Endothelial cell of umbilical vein (primary cell): ENCODE results near the gene MYO7B. TPM values are rescaled to one million over a fixed set of nuclear protein-coding genes. Genes with fewer than 3 reads are reported as not detected.

Source experiments
- BruUV-seq: library from RNA; stranded (reverse); fragments of 400-500 nt; replicated peaks from 2 replicates; lab custom pipeline; 2021; lab: Mats Ljungman, UMichigan
- CTCF ChIA-PET: fragments of 300-600, 350-600 bp; sonication (Branson Sonifier 250); formaldehyde crosslinking; loops from one replicate; lab custom pipeline; 2021; ENCODE audit warnings: antibody characterized with exemption, inconsistent platforms; lab: Charles Lee
- POLR2A ChIA-PET: fragments of 300-600, 350-600 bp; sonication (Branson Sonifier 250); formaldehyde crosslinking; loops from one replicate; lab custom pipeline; 2021; ENCODE audit warnings: antibody characterized with exemption, inconsistent platforms; lab: Charles Lee
- DNase-seq: peaks from one replicate; pipeline ENCODE4 v3.0.0-alpha.2; 2011; ENCODE audit warnings: low read depth, low spot score
- FAIRE-seq: peaks from 2 replicates; lab custom pipeline; 2011; peaks lifted over from hg19 to GRCh38; lab: Jason Lieb, UNC
- H2AFZ ChIP-seq: 2 replicates; pipeline ENCODE4 v1.6.0; 2012; ENCODE audit warnings: low read depth, low read length, control low read depth, inconsistent platforms
- H3K27ac ChIP-seq: 2 replicates; pipeline ENCODE4 v1.5.1; 2011; ENCODE audit warnings: low read depth, mild to moderate bottlenecking, control low read depth, low read length, moderate library complexity; ENCODE audit not compliant: insufficient read depth
- H3K27me3 ChIP-seq, 2 experiments: 2 replicates each; pipeline versions ENCODE4 v1.6.0 to v1.6.1; 2011; ENCODE audit warnings: low read length in 2 of 2, mixed read lengths in 1 of 2; ENCODE audit not compliant: control insufficient read depth in 2 of 2, insufficient read depth in 2 of 2
- H3K36me3 ChIP-seq, 2 experiments: 2 replicates in 1 of 2; 3 replicates in 1 of 2; pipeline ENCODE4 v1.5.1; 2011; ENCODE audit warnings: low read length in 2 of 2, mild to moderate bottlenecking in 1 of 2, moderate library complexity in 1 of 2; ENCODE audit not compliant: control insufficient read depth in 2 of 2, insufficient read depth in 2 of 2; ENCODE audit errors: extremely low read depth in 1 of 2
- H3K4me1 ChIP-seq: 3 replicates; pipeline ENCODE4 v1.5.1; 2011; ENCODE audit warnings: mild to moderate bottlenecking, low read length; ENCODE audit not compliant: control insufficient read depth, insufficient read depth; ENCODE audit errors: extremely low read depth
- H3K4me2 ChIP-seq: 2 replicates; pipeline ENCODE4 v1.6.1; 2011; ENCODE audit warnings: low read length, control low read depth, mixed read lengths; ENCODE audit not compliant: insufficient read depth
- H3K4me3 ChIP-seq, 3 experiments: fragments of 200-600 bp in 1 of 3; sonication (generic), shearing (Covaris generic) in 1 of 3; replicated peaks in 1 of 3; 2 replicates each; pipeline ENCODE4 v1.5.1; 2011 to 2016; ENCODE audit warnings: control low read depth in 3 of 3, low read length in 3 of 3, mild to moderate bottlenecking in 2 of 3, inconsistent platforms in 1 of 3, low read depth in 1 of 3, moderate library complexity in 1 of 3; ENCODE audit not compliant: insufficient read depth in 1 of 3
- H3K79me2 ChIP-seq: 2 replicates; pipeline ENCODE4 v1.6.0; 2012; ENCODE audit warnings: low read length, inconsistent platforms; ENCODE audit not compliant: control insufficient read depth, insufficient read depth
- H3K9ac ChIP-seq: replicated peaks from 2 replicates; pipeline ENCODE3; 2011; ENCODE audit warnings: low read length, control low read depth; ENCODE audit not compliant: insufficient read depth; ENCODE audit errors: extremely low read depth
- H3K9me1 ChIP-seq: replicated peaks from 3 replicates; pipeline ENCODE4 v1.6.0; 2011; ENCODE audit warnings: mild to moderate bottlenecking, low read length; ENCODE audit not compliant: control insufficient read depth, insufficient read depth; ENCODE audit errors: extremely low read depth
- H3K9me3 ChIP-seq: replicated peaks from 2 replicates; pipeline ENCODE4 v1.5.1; 2012; ENCODE audit warnings: low read length, inconsistent platforms; ENCODE audit not compliant: control insufficient read depth, insufficient read depth
- H4K20me1 ChIP-seq: replicated peaks from 2 replicates; pipeline ENCODE3; 2011; ENCODE audit warnings: mild to moderate bottlenecking, low read length; ENCODE audit not compliant: control insufficient read depth, insufficient read depth; ENCODE audit errors: extremely low read depth
- CTCF ChIP-seq, 2 donors: IDR thresholded peaks; 1 replicate in 1 of 2; 2 replicates in 1 of 2; pipeline ENCODE4 v1.5.1; 2011; ENCODE audit warnings: low read length in 2 of 2, mild to moderate bottlenecking in 2 of 2, moderate library complexity in 2 of 2, control low read depth in 1 of 2, inconsistent platforms in 1 of 2, low read depth in 1 of 2; ENCODE audit not compliant: insufficient read depth in 1 of 2; ENCODE audit errors: extremely low read depth in 1 of 2
- EZH2 ChIP-seq: IDR thresholded peaks from 2 replicates; pipeline ENCODE4 v1.6.1; 2012; ENCODE audit warnings: borderline replicate concordance, low read depth, mild to moderate bottlenecking, moderate library complexity, low read length, inconsistent platforms; ENCODE audit not compliant: severe bottlenecking
- GATA2 ChIP-seq: IDR thresholded peaks from 2 replicates; pipeline ENCODE4 v1.7.0; 2011; ENCODE audit warnings: low read depth, mild to moderate bottlenecking, moderate library complexity, mixed read lengths, low read length; ENCODE audit not compliant: insufficient read length, insufficient read depth
- JUN ChIP-seq: IDR thresholded peaks from 2 replicates; pipeline ENCODE4 v1.6.1; 2011; ENCODE audit warnings: borderline replicate concordance, low read depth; ENCODE audit not compliant: insufficient read length, insufficient read depth
- MAX ChIP-seq: IDR thresholded peaks from 2 replicates; pipeline ENCODE4 v1.6.1; 2011; ENCODE audit not compliant: insufficient read depth, insufficient read length
- MYC ChIP-seq: IDR thresholded peaks from one replicate; pipeline ENCODE4 v1.6.1; 2011; ENCODE audit warnings: mild to moderate bottlenecking, low read depth, low read length
- POLR2A ChIP-seq: IDR thresholded peaks from 2 replicates; pipeline ENCODE4 v1.6.1; 2012; ENCODE audit warnings: low read depth, mild to moderate bottlenecking, control low read depth, low read length
- POLR2AphosphoS5 ChIP-seq: IDR thresholded peaks from 2 replicates; pipeline ENCODE4 v1.6.1; 2012; ENCODE audit warnings: low read depth, mild to moderate bottlenecking, control low read depth, low read length, moderate library complexity; ENCODE audit not compliant: insufficient read depth
- dilution Hi-C: fragments of 300-500 bp; cut with MboI; formaldehyde crosslinking; loops from one replicate; pipeline ENCODE4 v1.15.0; 2019; ENCODE audit warnings: low sequenced_read_pairs; ENCODE audit not compliant: extremely low pct_ligation_motif_present
- intact Hi-C: fragments of 100-400 bp; cut with micrococcal nuclease; formaldehyde crosslinking; loops from one replicate; pipeline ENCODE4 v1.10.0; 2022
- polyA plus RNA-seq, 4 experiments: library from polyadenylated mRNA; depleted of rRNA in 3 of 4; stranded (reverse) in 3 of 4; unstranded in 1 of 4; fragments of >200 nt; gene quantifications; 2 replicates each; pipeline versions ENCODE4 v1.2.1 to v1.2.3, GENCODE V29; 2011 to 2012; ENCODE audit warnings: missing spikeins in 1 of 4
- total RNA-seq: library from RNA; stranded (reverse); gene quantifications from 2 replicates; pipeline ENCODE4 v1.2.3, GENCODE V29; 2021

Gene MYO7B
- total and polyA plus RNA-seq, 2 donors (not counting 3 experiments of a cell fraction or from before 2014, with no cell fraction given), result 0.17 TPM; not detected in 1

GRCh38 chr2:127655209-127656073 lies 120.0 kb downstream of the MYO7B start:
- no peak overlapping the region for H3K4me3 ChIP-seq
- dilution Hi-C loops (no loop called here), intact Hi-C loops (no loop called here)
- H3K9ac ChIP-seq, result no peak overlapping the region
- TF ChIP-seq MAX (no peak), MYC (no peak), EZH2 (no peak), POLR2A (no peak), CTCF (IDR thresholded peaks at IDR 0.05; ENCODE audit: extremely low read depth in 1 of 2, insufficient read depth in 1 of 2, low read depth in 1 of 2, low read length in 2 of 2) (no peak), JUN (no peak), GATA2 (no peak), POLR2AphosphoS5 (no peak)
- no peaks in the 10 kb centered on the region for H4K20me1 ChIP-seq
- DNase-seq (no peak), FAIRE-seq (no peak)
- H3K9me1 ChIP-seq, result no peaks in the 10 kb centered on the region
- H3K4me2 ChIP-seq, result no peak overlapping the region
- no peak overlapping the region for H2AFZ ChIP-seq
- ChIA-PET CTCF (interaction anchor here (1.5 to 12.1 kb wide), 3 partner anchors 40 to 63 kb away, joined by 3 to 424 read pairs (median 5); no protein-coding TSS in a partner anchor), POLR2A (interaction anchor here (0.7 kb wide), 1 partner anchor 56 kb away, joined by 3 read pairs; no protein-coding TSS in a partner anchor)
- peaks cover 0 to 9% of the 10 kb centered on the region in 2 experiments for H3K36me3 ChIP-seq
- no peaks in the 10 kb centered on the region for H3K79me2 ChIP-seq
- H3K27ac ChIP-seq, result no peak overlapping the region
- H3K4me1 ChIP-seq, result peaks cover 16% of the 10 kb centered on the region
- no peaks in the 10 kb centered on the region for H3K27me3 ChIP-seq
- H3K9me3 ChIP-seq, result no peaks in the 10 kb centered on the region
- BruUV-seq, result no TSS peak
